H9 (cell line): ENCODE results near the gene SUFU. TPM values are rescaled to one million over a fixed set of nuclear protein-coding genes. Genes with fewer than 3 reads are reported as not detected.

Experiments
- DNase-seq: peaks from one replicate; pipeline ENCODE4 v3.0.0-alpha.2; 2017
- H2AFZ ChIP-seq: one replicate; pipeline ENCODE4 v1.6.1; 2013; ENCODE audit warnings: mild to moderate bottlenecking, low read length, control low read depth, moderate library complexity
- H2AK5ac ChIP-seq: 2 replicates; pipeline ENCODE4 v1.6.1; 2013; ENCODE audit warnings: low read length, control low read depth, mixed read lengths; ENCODE audit not compliant: insufficient read length
- H2BK120ac ChIP-seq: one replicate; pipeline ENCODE4 v1.6.1; 2013; ENCODE audit warnings: low read depth, mild to moderate bottlenecking, low read length, control low read depth, inconsistent platforms; ENCODE audit not compliant: poor library complexity, severe bottlenecking
- H2BK12ac ChIP-seq: 2 replicates; pipeline ENCODE4 v1.6.1; 2013; ENCODE audit warnings: low read length, control low read depth, mixed read lengths, low read depth; ENCODE audit not compliant: insufficient read length
- H2BK15ac ChIP-seq: 2 replicates; pipeline ENCODE4 v1.6.1; 2013; ENCODE audit warnings: low read depth, low read length, control low read depth
- H2BK20ac ChIP-seq: one replicate; pipeline ENCODE4 v1.6.1; 2013; ENCODE audit warnings: low read depth, mild to moderate bottlenecking, low read length, control low read depth, inconsistent platforms; ENCODE audit not compliant: poor library complexity, severe bottlenecking
- H2BK5ac ChIP-seq: 2 replicates; pipeline ENCODE4 v1.6.1; 2013; ENCODE audit warnings: low read length, control low read depth, mixed read lengths; ENCODE audit not compliant: insufficient read length
- H3K14ac ChIP-seq: 2 replicates; pipeline ENCODE4 v1.6.1; 2013; ENCODE audit warnings: low read length, control low read depth; ENCODE audit not compliant: insufficient read depth
- H3K18ac ChIP-seq: 2 replicates; pipeline ENCODE4 v1.6.1; 2013; ENCODE audit warnings: low read depth, mild to moderate bottlenecking, mixed read lengths, low read length, control low read depth; ENCODE audit not compliant: insufficient read length
- H3K23ac ChIP-seq: 2 replicates; pipeline ENCODE4 v1.6.1; 2013; ENCODE audit warnings: low read length, control low read depth, mixed read lengths, low read depth; ENCODE audit not compliant: insufficient read length
- H3K23me2 ChIP-seq: 2 replicates; pipeline ENCODE4 v1.6.1; 2013; ENCODE audit warnings: low read depth, mild to moderate bottlenecking, mixed read lengths, low read length, control low read depth; ENCODE audit not compliant: insufficient read length, poor library complexity, severe bottlenecking
- H3K27ac ChIP-seq: 2 replicates; pipeline ENCODE4 v1.5.1; 2013; ENCODE audit warnings: low read length, control low read depth, mixed read lengths, low read depth; ENCODE audit not compliant: insufficient read length
- H3K27me3 ChIP-seq: 2 replicates; pipeline ENCODE4 v1.6.1; 2013; ENCODE audit warnings: low read length, control low read depth, inconsistent platforms; ENCODE audit not compliant: insufficient read depth
- H3K4ac ChIP-seq: 2 replicates; pipeline ENCODE4 v1.6.1; 2013; ENCODE audit warnings: low read depth, mild to moderate bottlenecking, control low read depth, inconsistent platforms, low read length, moderate library complexity
- H3K4me1 ChIP-seq: 2 replicates; pipeline ENCODE4 v1.6.1; 2013; ENCODE audit warnings: low read length, control low read depth, inconsistent platforms; ENCODE audit not compliant: insufficient read depth
- H3K4me2 ChIP-seq: 2 replicates; pipeline ENCODE4 v1.6.1; 2013; ENCODE audit warnings: low read length, control low read depth, mixed read lengths; ENCODE audit not compliant: insufficient read length, insufficient read depth
- H3K56ac ChIP-seq: 2 replicates; pipeline ENCODE4 v1.6.1; 2013; ENCODE audit warnings: low read depth, mild to moderate bottlenecking, mixed read lengths, low read length, control low read depth; ENCODE audit not compliant: insufficient read length
- H3K79me1 ChIP-seq: 2 replicates; pipeline ENCODE4 v1.6.1; 2013; ENCODE audit warnings: low read depth, mild to moderate bottlenecking, moderate library complexity, low read length, control low read depth, inconsistent platforms; ENCODE audit not compliant: insufficient read depth, poor library complexity, severe bottlenecking
- H3K79me2 ChIP-seq: 2 replicates; pipeline ENCODE4 v1.6.1; 2013; ENCODE audit warnings: low read length, control low read depth, inconsistent platforms; ENCODE audit not compliant: insufficient read depth
- H3K9ac ChIP-seq: 2 replicates; pipeline ENCODE4 v1.6.1; 2013; ENCODE audit warnings: low read length, control low read depth, mixed read lengths; ENCODE audit not compliant: insufficient read length; ENCODE audit errors: extremely low read depth
- H3K9me3 ChIP-seq: one replicate; pipeline ENCODE4 v1.6.1; 2013; ENCODE audit warnings: low read depth, low read length, inconsistent platforms; ENCODE audit not compliant: control insufficient read depth
- H3T11ph ChIP-seq: one replicate; pipeline ENCODE4 v1.6.1; 2013; ENCODE audit warnings: mild to moderate bottlenecking, low read length, control low read depth, inconsistent platforms
- H4K20me1 ChIP-seq: one replicate; pipeline ENCODE4 v1.6.1; 2013; ENCODE audit not compliant: control insufficient read depth, insufficient read length, insufficient read depth
- H4K5ac ChIP-seq: 2 replicates; pipeline ENCODE4 v1.6.1; 2013; ENCODE audit warnings: low read depth, mild to moderate bottlenecking, mixed read lengths, low read length, control low read depth; ENCODE audit not compliant: insufficient read length
- H4K8ac ChIP-seq: replicated peaks from 2 replicates; pipeline ENCODE4 v1.6.1; 2013; ENCODE audit warnings: low read length, control low read depth, mixed read lengths, low read depth; ENCODE audit not compliant: insufficient read length
- H4K91ac ChIP-seq: 2 replicates; pipeline ENCODE4 v1.6.1; 2013; ENCODE audit warnings: low read depth, mild to moderate bottlenecking, moderate library complexity, mixed read lengths, low read length, control low read depth; ENCODE audit not compliant: insufficient read length
- H3K27ac Mint-ChIP-seq, 3 experiments: 2 replicates in 2 of 3; 3 replicates in 1 of 3; pipeline ENCODE4 v1.8.0; 2020 to 2021; ENCODE audit warnings: mixed read lengths in 3 of 3, mild to moderate bottlenecking in 1 of 3, moderate library complexity in 1 of 3
- H3K27me3 Mint-ChIP-seq: 2 replicates; pipeline ENCODE4 v1.8.0; 2021; ENCODE audit warnings: low read depth, mild to moderate bottlenecking, moderate library complexity, mixed read lengths
- H3K36me3 Mint-ChIP-seq, 3 experiments: 2 replicates in 2 of 3; 3 replicates in 1 of 3; pipeline ENCODE4 v1.8.0; 2020 to 2021; ENCODE audit warnings: low read depth in 3 of 3, mixed read lengths in 3 of 3; ENCODE audit not compliant: insufficient read depth in 1 of 3
- H3K4me1 Mint-ChIP-seq, 2 experiments: 2 replicates each; pipeline ENCODE4 v1.8.0; 2020; ENCODE audit warnings: mixed read lengths in 2 of 2
- H3K4me3 Mint-ChIP-seq, 2 experiments: 2 replicates in 1 of 2; 3 replicates in 1 of 2; pipeline ENCODE4 v1.8.0; 2020 to 2021; ENCODE audit warnings: mild to moderate bottlenecking in 2 of 2, mixed read lengths in 2 of 2, moderate library complexity in 1 of 2
- H3K9me3 Mint-ChIP-seq, 2 experiments: 2 replicates in 1 of 2; 3 replicates in 1 of 2; pipeline ENCODE4 v1.8.0; 2020; ENCODE audit warnings: mild to moderate bottlenecking in 2 of 2, mixed read lengths in 2 of 2, moderate library complexity in 1 of 2
- CTCF ChIP-seq: fragments of 200-600 bp; sonication (generic); conservative IDR thresholded peaks from 3 replicates; pipeline ENCODE4 v1.8.0; 2021; ENCODE audit warnings: antibody characterized with exemption, mild to moderate bottlenecking
- WGBS: extraction: QIAGEN DNeasy Blood & Tissue Kit; methylation state at CpG from one replicate; pipeline ENCODE4 v1.1.7; 2013; ENCODE audit warnings: missing lambda C conversion rate, low lambda C conversion rate, mixed read lengths; ENCODE audit not compliant: insufficient read length; ENCODE audit errors: extremely low coverage; 5-methylcytosine and 5-hydroxymethylcytosine counted together
- total RNA-seq: library from RNA; stranded (reverse); gene quantifications from 2 replicates; pipeline ENCODE4 v1.2.1, GENCODE V29; 2021

Gene SUFU
- total RNA-seq, 1 experiment from 2014 or later, result 9.5 TPM

- no peaks in the 10 kb centered on the region for H3K79me1 ChIP-seq
- H3K23me2 ChIP-seq, result no peaks in the 10 kb centered on the region
- no peaks in the 10 kb centered on the region for H4K20me1 ChIP-seq
- H2BK5ac ChIP-seq, result no peak overlapping the region
- no peak overlapping the region for H3K4me2 ChIP-seq
- DNase-seq, result no peak
- no peak overlapping the region for H2BK20ac ChIP-seq
- H3K27me3 ChIP-seq, result no peaks in the 10 kb centered on the region
- no peaks in the 10 kb centered on the region for H3K9me3 Mint-ChIP-seq
- no peaks in the 10 kb centered on the region; the same call in 1 of the 2 replicates for H3K4me1 ChIP-seq
- no peak overlapping the region for H3K23ac ChIP-seq
- H2BK120ac ChIP-seq, result no peak overlapping the region
- no peak for TF ChIP-seq CTCF
- H3K27me3 Mint-ChIP-seq, result no peaks in the 10 kb centered on the region
- no peak overlapping the region for H2BK12ac ChIP-seq
- H2AFZ ChIP-seq, result no peak overlapping the region
- WGBS, result no CpG with 5 or more reads among the region's 7 CpGs
- no peak overlapping the region for H4K91ac ChIP-seq
- no peak overlapping the region for H3K56ac ChIP-seq
- no peak overlapping the region for H4K5ac ChIP-seq
- H3K4ac ChIP-seq, result no peak overlapping the region
- no peak overlapping the region for H3T11ph ChIP-seq
- H2BK15ac ChIP-seq, result no peak overlapping the region
- H2AK5ac ChIP-seq, result no peak overlapping the region
- H3K14ac ChIP-seq, result no peak overlapping the region; the same call in 1 of the 2 replicates
- H3K36me3 Mint-ChIP-seq, result peaks cover 0 to 18% (median 13%) of the 10 kb centered on the region in 3 experiments; a peak in 3 of 7 replicates
- no peak overlapping the region for H3K9ac ChIP-seq
- peaks cover 19 to 21% of the 10 kb centered on the region in 2 experiments for H3K4me1 Mint-ChIP-seq
- H3K27ac Mint-ChIP-seq, result peak overlapping the region in 1 of 3 experiments; percentile 55; a peak in 1 of 7 replicates
- no peaks in the 10 kb centered on the region for H3K79me2 ChIP-seq
- H3K4me3 Mint-ChIP-seq, result no peak overlapping the region
- H3K18ac ChIP-seq, result no peak overlapping the region
- no peaks in the 10 kb centered on the region for H3K9me3 ChIP-seq
- H4K8ac ChIP-seq, result no peak overlapping the region
- H3K27ac ChIP-seq, result no peak overlapping the region
These were observed 96.0 kb downstream of the SUFU start for GRCh38 chr10:102599565-102600327.
